Loucy (cell line): Measurements from ENCODE around the gene RABL6.

Experiments used
- CTCF ChIP-seq: fragments of 200-600 bp; sonication (generic); conservative IDR thresholded peaks from 2 replicates; pipeline ENCODE4 v1.5.1; 2014; ENCODE audit warnings: mild to moderate bottlenecking, antibody characterized with exemption, low read length
- EZH2phosphoT487 ChIP-seq: fragments of 200-600 bp; IDR thresholded peaks from 2 replicates; pipeline ENCODE4 v1.6.1; 2018; ENCODE audit warnings: antibody characterized with exemption, mild to moderate bottlenecking, moderate library complexity, borderline replicate concordance

- TF ChIP-seq CTCF (no peak), EZH2phosphoT487 (no peak)
Measured at GRCh38 chr9:136771907-136772415, 35.8 kb upstream of the RABL6 start.
